Hepatocyte (in vitro differentiated cells): ENCODE data around the gene RFPL2.

Experiments
- CTCF ChIP-seq: fragments of 200-600 bp; sonication (generic); IDR thresholded peaks from 2 replicates; pipeline ENCODE4 v1.5.1; 2016; ENCODE audit warnings: antibody characterized with exemption, mild to moderate bottlenecking; ENCODE audit not compliant: poor library complexity
- EZH2 ChIP-seq: fragments of 200-600 bp; sonication (generic); IDR thresholded peaks from 2 replicates; pipeline ENCODE4 v1.6.1; 2016; ENCODE audit warnings: antibody characterized with exemption, mild to moderate bottlenecking, borderline replicate concordance
- EZH2phosphoT487 ChIP-seq: fragments of 200-600 bp; sonication (generic); IDR thresholded peaks from one replicate; pipeline ENCODE4 v1.6.1; 2018; ENCODE audit warnings: antibody characterized with exemption, mild to moderate bottlenecking, low read depth, moderate library complexity; ENCODE audit not compliant: unreplicated experiment, severe bottlenecking

- TF ChIP-seq EZH2 = no peak
- no peak for TF ChIP-seq CTCF
- TF ChIP-seq EZH2phosphoT487 = no peak
These were observed 23.8 kb downstream of the RFPL2 start for GRCh38 chr22:32181043-32181442.
